Mesodermal cell (in vitro differentiated cells): ENCODE data around the gene PLXDC2.

ENCODE experiments used
- H3K27ac ChIP-seq: 2 replicates; pipeline ENCODE4 v1.7.0; 2013; ENCODE audit warnings: mild to moderate bottlenecking, low read depth, low read length, moderate library complexity; ENCODE audit not compliant: severe bottlenecking
- H3K36me3 ChIP-seq: 2 replicates; pipeline ENCODE4 v1.7.1; 2013; ENCODE audit warnings: mild to moderate bottlenecking, low read length, moderate library complexity; ENCODE audit not compliant: control insufficient read depth, insufficient read depth
- H3K4me1 ChIP-seq: one replicate; pipeline ENCODE4 v1.7.1; 2013; ENCODE audit warnings: mild to moderate bottlenecking, low read length; ENCODE audit not compliant: insufficient read depth, control insufficient read depth, poor library complexity, severe bottlenecking
- H3K4me3 ChIP-seq: 2 replicates; pipeline ENCODE4 v1.7.0; 2013; ENCODE audit warnings: low read length, control low read depth, mild to moderate bottlenecking; ENCODE audit not compliant: insufficient read depth, poor library complexity, severe bottlenecking; ENCODE audit errors: extremely low read depth
- H3K9me3 ChIP-seq: 2 replicates; pipeline ENCODE4 v1.7.1; 2013; ENCODE audit warnings: mild to moderate bottlenecking, low read length, moderate library complexity; ENCODE audit not compliant: control insufficient read depth
- WGBS, 2 experiments: methylation state at CpG; one replicate each; pipeline ENCODE4 v1.1.5; 2013; ENCODE audit warnings: missing lambda C conversion rate in 2 of 2; ENCODE audit not compliant: insufficient coverage in 2 of 2; 5-methylcytosine and 5-hydroxymethylcytosine counted together

Gene PLXDC2

GRCh38 chr10:19971343-19972052 is 155.3 kb downstream of the PLXDC2 start:
- H3K36me3 ChIP-seq, result no peaks in the 10 kb centered on the region
- H3K4me1 ChIP-seq, result peaks cover 7% of the 10 kb centered on the region
- H3K4me3 ChIP-seq, result no peak overlapping the region
- H3K27ac ChIP-seq, result no peak overlapping the region
- WGBS, 2 experiments, result 86 to 91% methylated on average over 5 to 7 of the region's 9 CpGs
- no peaks in the 10 kb centered on the region for H3K9me3 ChIP-seq

GRCh38 chr10:19974138-19974537 is 157.9 kb downstream of the PLXDC2 start:
- 69 to 100% methylated on average over 1 of the region's 1 CpG for WGBS, 2 experiments
- no peaks in the 10 kb centered on the region for H3K9me3 ChIP-seq

GRCh38 chr10:19974554-19974953 is 158.3 kb downstream of the PLXDC2 start:
- no CpG with 5 or more reads among the region's 2 CpGs for WGBS, 2 experiments
- peaks cover 3% of the 10 kb centered on the region for H3K4me1 ChIP-seq
- no peak overlapping the region for H3K27ac ChIP-seq
- no peaks in the 10 kb centered on the region for H3K9me3 ChIP-seq
- no peak overlapping the region for H3K4me3 ChIP-seq
- no peaks in the 10 kb centered on the region for H3K36me3 ChIP-seq

More at GRCh38 chr10:19974138-19974537, 157.9 kb downstream of the PLXDC2 start:
- Histone ChIP-seq H3K27ac (no peak overlapping the region), H3K4me1 (peaks cover 3% of the 10 kb centered on the region), H3K36me3 (no peaks in the 10 kb centered on the region), H3K4me3 (no peak overlapping the region)

- Histone ChIP-seq H3K36me3 (no peaks in the 10 kb centered on the region), H3K4me1 (no peaks in the 10 kb centered on the region), H3K27ac (peak overlapping the region; percentile 57), H3K9me3 (no peaks in the 10 kb centered on the region), H3K4me3 (no peak overlapping the region)
- 83% methylated on average over 2 of the region's 3 CpGs; no CpG with 5 or more reads in 1 of the 2 experiments for WGBS, 2 experiments
These were observed 160.9 kb downstream of the PLXDC2 start for GRCh38 chr10:19977097-19977521.

GRCh38 chr10:19979628-19980027 is 163.4 kb downstream of the PLXDC2 start:
- Histone ChIP-seq H3K36me3 (no peaks in the 10 kb centered on the region), H3K27ac (no peak overlapping the region), H3K9me3 (no peaks in the 10 kb centered on the region), H3K4me3 (no peak overlapping the region), H3K4me1 (no peaks in the 10 kb centered on the region)
- whole genome bisulfite sequencing, 2 experiments, result 60% methylated on average over 3 of the region's 6 CpGs; no CpG with 5 or more reads in 1 of the 2 experiments

GRCh38 chr10:19983880-19984565 is 167.8 kb downstream of the PLXDC2 start:
- Histone ChIP-seq H3K4me3 (no peak overlapping the region), H3K4me1 (no peaks in the 10 kb centered on the region), H3K27ac (no peak overlapping the region), H3K9me3 (no peaks in the 10 kb centered on the region), H3K36me3 (no peaks in the 10 kb centered on the region)
- WGBS, 2 experiments, result 88% methylated on average over 4 of the region's 5 CpGs; no CpG with 5 or more reads in 1 of the 2 experiments

GRCh38 chr10:19985745-19986144 is 169.5 kb downstream of the PLXDC2 start:
- Histone ChIP-seq H3K4me3 (no peak overlapping the region), H3K27ac (no peak overlapping the region), H3K36me3 (no peaks in the 10 kb centered on the region), H3K9me3 (no peaks in the 10 kb centered on the region), H3K4me1 (no peaks in the 10 kb centered on the region)
- 67 to 69% methylated on average over 2 of the region's 3 CpGs for WGBS, 2 experiments

GRCh38 chr10:19986591-19986990 is 170.4 kb downstream of the PLXDC2 start:
- Histone ChIP-seq H3K4me1 (no peaks in the 10 kb centered on the region), H3K27ac (no peak overlapping the region), H3K4me3 (no peak overlapping the region), H3K9me3 (no peaks in the 10 kb centered on the region), H3K36me3 (no peaks in the 10 kb centered on the region)
- 83 to 100% methylated on average over 1 of the region's 2 CpGs for WGBS, 2 experiments

GRCh38 chr10:19987931-19988330 is 171.7 kb downstream of the PLXDC2 start:
- H3K27ac ChIP-seq, result no peak overlapping the region
- H3K4me1 ChIP-seq, result no peaks in the 10 kb centered on the region
- H3K36me3 ChIP-seq, result no peaks in the 10 kb centered on the region
- H3K9me3 ChIP-seq, result no peaks in the 10 kb centered on the region
- H3K4me3 ChIP-seq, result no peak overlapping the region
- WGBS, 2 experiments, result no CpG with 5 or more reads among the region's 1 CpG

GRCh38 chr10:19993714-19994315 is 177.6 kb downstream of the PLXDC2 start:
- no peak overlapping the region for H3K4me3 ChIP-seq
- 88 to 100% methylated on average over 1 of the region's 3 CpGs for WGBS, 2 experiments
- H3K36me3 ChIP-seq, result no peaks in the 10 kb centered on the region
- H3K4me1 ChIP-seq, result no peaks in the 10 kb centered on the region
- H3K9me3 ChIP-seq, result no peaks in the 10 kb centered on the region
- no peak overlapping the region for H3K27ac ChIP-seq
